GM19025 (cell line): ENCODE results near the gene KRTAP5-11.
"Not testable (repeated sequence)": the region's sequence is repeated elsewhere in the genome, so short reads cannot be mapped to it uniquely, and the experiment has no call there.

ENCODE experiments used
- ATAC-seq: cut with Tn5 transposase; IDR thresholded peaks from one replicate; pipeline ENCODE4 v1.9.1; 2021; ENCODE audit warnings: mild to moderate bottlenecking, low read depth, moderate library complexity; ENCODE audit not compliant: unreplicated experiment

KRTAP5-11 gene

GRCh38 chr11:71534711-71535608 lies 47.7 kb downstream of the KRTAP5-11 start:
- not testable (repeated sequence) for ATAC-seq

- no peak for ATAC-seq
Measured at GRCh38 chr11:71532036-71532610, 50.6 kb downstream of the KRTAP5-11 start.
